NCI-H2107 treated with DMSO at 0.1 percent for 48 hours (cell line): Measurements from ENCODE around the gene PITPNM3.
A peak's percentile ranks its signal among the peaks of the same experiment; 100 is the strongest.

Source experiments
- DNase-seq: peaks from one replicate; lab custom pipeline; 2025; ENCODE audit not compliant: unreplicated experiment; lab: John Stamatoyannopoulos, UW

Gene PITPNM3

GRCh38 chr17:6551869-6552531, 4.4 kb downstream of the PITPNM3 start:
- DNase-seq = peak; percentile 52

- no peak for DNase-seq
Measured at GRCh38 chr17:6551356-6551755, 5.0 kb downstream of the PITPNM3 start.

GRCh38 chr17:6549384-6550036, 6.8 kb downstream of the PITPNM3 start:
- no peak for DNase-seq

GRCh38 chr17:6548578-6549330, 7.6 kb downstream of the PITPNM3 start:
- DNase-seq = no peak

- no peak for DNase-seq
Measured at GRCh38 chr17:6548034-6548433, 8.3 kb downstream of the PITPNM3 start.

- DNase-seq = no peak
Measured at GRCh38 chr17:6547336-6547735, 9.0 kb downstream of the PITPNM3 start.

- no peak for DNase-seq
Measured at GRCh38 chr17:6546069-6546718, 10.2 kb downstream of the PITPNM3 start.

GRCh38 chr17:6545291-6545690, 11.1 kb downstream of the PITPNM3 start:
- no peak for DNase-seq

GRCh38 chr17:6544011-6544370, 12.4 kb downstream of the PITPNM3 start:
- DNase-seq = no peak

GRCh38 chr17:6543079-6544010, 13.0 kb downstream of the PITPNM3 start:
- DNase-seq = no peak

GRCh38 chr17:6542577-6542976, 13.8 kb downstream of the PITPNM3 start:
- no peak for DNase-seq

- no peak for DNase-seq
Measured at GRCh38 chr17:6541886-6542285, 14.5 kb downstream of the PITPNM3 start.

GRCh38 chr17:6539871-6540270, 16.5 kb downstream of the PITPNM3 start:
- DNase-seq = no peak

GRCh38 chr17:6536566-6537065, 19.7 kb downstream of the PITPNM3 start:
- DNase-seq = no peak

- no peak for DNase-seq
Measured at GRCh38 chr17:6536053-6536452, 20.3 kb downstream of the PITPNM3 start.

- DNase-seq = no peak
Measured at GRCh38 chr17:6534846-6535514, 21.4 kb downstream of the PITPNM3 start.

GRCh38 chr17:6532441-6532885, 23.9 kb downstream of the PITPNM3 start:
- no peak for DNase-seq

GRCh38 chr17:6531575-6531974, 24.8 kb downstream of the PITPNM3 start:
- no peak for DNase-seq

GRCh38 chr17:6530324-6530920, 25.9 kb downstream of the PITPNM3 start:
- no peak for DNase-seq
